Activated CD4-positive, alpha-beta memory T cell treated with anti-CD3 and anti-CD28 coated beads for 36 hours (primary cell): ENCODE results near the gene FXYD2. TPM values are rescaled to one million over a fixed set of nuclear protein-coding genes. Genes with fewer than 3 reads are reported as not detected.
"Not testable (repeated sequence)": the region's sequence is repeated elsewhere in the genome, so short reads cannot be mapped to it uniquely, and the experiment has no call there.

ENCODE experiments used
- CTCF ChIA-PET: fragments of 350-600 bp; sonication (Branson Sonifier 250); formaldehyde crosslinking; loops from one replicate; lab custom pipeline; 2021; ENCODE audit warnings: antibody characterized with exemption, inconsistent platforms; lab: Charles Lee
- POLR2A ChIA-PET: fragments of 350-600 bp; sonication (Branson Sonifier 250); formaldehyde crosslinking; loops from one replicate; lab custom pipeline; 2021; ENCODE audit warnings: antibody characterized with exemption; lab: Charles Lee
- DNase-seq: peaks from one replicate; pipeline ENCODE4 v3.0.0-alpha.2; 2020
- H3K27ac Mint-ChIP-seq: one replicate; pipeline ENCODE4 v1.8.0; 2021; ENCODE audit warnings: mixed read lengths
- H3K27me3 Mint-ChIP-seq: one replicate; pipeline ENCODE4 v1.8.0; 2021; ENCODE audit warnings: mixed read lengths
- H3K36me3 Mint-ChIP-seq: one replicate; pipeline ENCODE4 v1.8.0; 2021; ENCODE audit warnings: mixed read lengths
- H3K4me1 Mint-ChIP-seq: one replicate; pipeline ENCODE4 v1.8.0; 2021; ENCODE audit warnings: low read depth, mixed read lengths
- H3K4me3 Mint-ChIP-seq: one replicate; pipeline ENCODE4 v1.8.0; 2021; ENCODE audit warnings: mild to moderate bottlenecking, mixed read lengths
- H3K9me3 Mint-ChIP-seq: one replicate; pipeline ENCODE4 v1.8.0; 2021; ENCODE audit warnings: mixed read lengths
- intact Hi-C: fragments of 100-400 bp; cut with micrococcal nuclease; formaldehyde crosslinking; loops from one replicate; pipeline ENCODE4 v1.15.1; 2023
- total RNA-seq, 2 experiments: library from RNA; stranded (reverse); gene quantifications; one replicate each; pipeline ENCODE4 v1.2.3, GENCODE V29; 2021

Gene FXYD2
- total RNA-seq, 2 experiments from 2014 or later = not detected

- intact Hi-C loops = loop anchor here (2.0 to 5.0 kb wide), 5 partner anchors 131 to 583 kb away; partner anchors contain the start of genes IL10RA, PCSK7 and RNF214
- Mint-ChIP-seq H3K36me3 (no peaks in the 10 kb centered on the region), H3K4me1 (peaks cover 56% of the 10 kb centered on the region), H3K27ac (peak overlapping the region; percentile 94), H3K4me3 (peak overlapping the region; percentile 35), H3K27me3 (no peaks in the 10 kb centered on the region), H3K9me3 (no peaks in the 10 kb centered on the region)
- peak; percentile 88 for DNase-seq
- ChIA-PET CTCF (interaction anchor here (1.2 to 7.0 kb wide), 8 partner anchors 8 to 390 kb away, joined by 3 to 187 read pairs (median 36); no protein-coding TSS in a partner anchor), POLR2A (interaction anchor here (0.7 to 2.8 kb wide), 9 partner anchors 8 to 237 kb away, joined by 3 to 16 read pairs (median 6); partner anchors contain the start of gene IL10RA)
Observed at GRCh38 chr11:117815262-117815803, 9.2 kb downstream of the FXYD2 start.

GRCh38 chr11:117814766-117815261, 9.7 kb downstream of the FXYD2 start:
- Mint-ChIP-seq H3K27me3 (peaks cover under 1% of the 10 kb centered on the region), H3K4me1 (peaks cover 58% of the 10 kb centered on the region), H3K4me3 (peak overlapping the region; percentile 35), H3K9me3 (no peaks in the 10 kb centered on the region), H3K36me3 (no peaks in the 10 kb centered on the region), H3K27ac (peak overlapping the region; percentile 94)
- CTCF ChIA-PET = interaction anchor here (1.2 to 7.0 kb wide), 8 partner anchors 8 to 389 kb away, joined by 3 to 187 read pairs (median 36); no protein-coding TSS in a partner anchor
- POLR2A ChIA-PET = interaction anchor here (0.7 to 2.2 kb wide), 8 partner anchors 10 to 238 kb away, joined by 3 to 16 read pairs (median 4); partner anchors contain the start of gene IL10RA
- DNase-seq = peak; percentile 91
- intact Hi-C loops = loop anchor here (2.0 to 5.0 kb wide), 5 partner anchors 132 to 583 kb away; partner anchors contain the start of genes IL10RA, PCSK7 and RNF214

GRCh38 chr11:117814204-117814765, 10.3 kb downstream of the FXYD2 start:
- CTCF ChIA-PET = interaction anchor here (1.2 to 7.0 kb wide), 7 partner anchors 7 to 389 kb away, joined by 3 to 187 read pairs (median 46); no protein-coding TSS in a partner anchor

GRCh38 chr11:117810056-117810451, 14.5 kb downstream of the FXYD2 start:
- POLR2A ChIA-PET, H3K36me3 Mint-ChIP-seq, H3K27me3 Mint-ChIP-seq, DNase-seq, H3K9me3 Mint-ChIP-seq, H3K27ac Mint-ChIP-seq, intact Hi-C loops: not testable (repeated sequence)
- H3K4me3 Mint-ChIP-seq = peak overlapping the region; percentile 2
- CTCF ChIA-PET = interaction anchor here (1.4 to 6.5 kb wide), 7 partner anchors 7 to 249 kb away, joined by 3 to 187 read pairs (median 16); partner anchors contain the start of genes FXYD2 and IL10RA
- H3K4me1 Mint-ChIP-seq = peaks cover 32% of the 10 kb centered on the region

More at GRCh38 chr11:117814204-117814765, 10.3 kb downstream of the FXYD2 start:
- H3K36me3 Mint-ChIP-seq = no peaks in the 10 kb centered on the region
- DNase-seq = no peak
- intact Hi-C loops = loop anchor here (2.0 kb wide), 2 partner anchors 133 to 189 kb away; no protein-coding TSS in a partner anchor
- H3K4me3 Mint-ChIP-seq = no peak overlapping the region
- H3K27ac Mint-ChIP-seq = peak overlapping the region; percentile 94
- no peaks in the 10 kb centered on the region for H3K9me3 Mint-ChIP-seq
- peaks cover 64% of the 10 kb centered on the region for H3K4me1 Mint-ChIP-seq
- POLR2A ChIA-PET = interaction anchor here (0.7 to 2.2 kb wide), 5 partner anchors 13 to 188 kb away, joined by 3 to 16 read pairs (median 6); partner anchors contain the start of gene IL10RA
- peaks cover 2% of the 10 kb centered on the region for H3K27me3 Mint-ChIP-seq

GRCh38 chr11:117809236-117810055, 15.1 kb downstream of the FXYD2 start:
- H3K27ac Mint-ChIP-seq = no peak overlapping the region
- POLR2A ChIA-PET = interaction anchor here (0.5 kb wide), 1 partner anchor 389 kb away, joined by 3 read pairs; no protein-coding TSS in a partner anchor
- intact Hi-C loops = loop anchor here (1.0 to 5.0 kb wide), 2 partner anchors 8 to 382 kb away; no protein-coding TSS in a partner anchor
- H3K27me3 Mint-ChIP-seq = peaks cover 2% of the 10 kb centered on the region
- peak; percentile 79 for DNase-seq
- CTCF ChIA-PET = interaction anchor here (0.8 to 6.5 kb wide), 15 partner anchors 7 to 384 kb away, joined by 3 to 187 read pairs (median 6); partner anchors contain the start of genes FXYD2 and IL10RA
- H3K9me3 Mint-ChIP-seq = no peaks in the 10 kb centered on the region
- peak overlapping the region; percentile 2 for H3K4me3 Mint-ChIP-seq
- no peaks in the 10 kb centered on the region for H3K36me3 Mint-ChIP-seq
- peaks cover 26% of the 10 kb centered on the region for H3K4me1 Mint-ChIP-seq

- no peak for DNase-seq
- Mint-ChIP-seq H3K4me1 (peaks cover 21% of the 10 kb centered on the region), H3K27ac (no peak overlapping the region), H3K27me3 (peaks cover 2% of the 10 kb centered on the region), H3K4me3 (peak overlapping the region; percentile 2), H3K9me3 (no peaks in the 10 kb centered on the region), H3K36me3 (no peaks in the 10 kb centered on the region)
- CTCF ChIA-PET = interaction anchor here (0.8 to 6.5 kb wide), 17 partner anchors 8 to 383 kb away, joined by 3 to 187 read pairs (median 5); partner anchors contain the start of genes FXYD2 and IL10RA
- POLR2A ChIA-PET = interaction anchor here (0.5 to 0.9 kb wide), 2 partner anchors 177 to 390 kb away, joined by 3 read pairs; partner anchors contain the start of gene IL10RA
- intact Hi-C loops = loop anchor here (1.0 to 5.0 kb wide), 2 partner anchors 9 to 381 kb away; no protein-coding TSS in a partner anchor
Observed at GRCh38 chr11:117808784-117809183, 15.8 kb downstream of the FXYD2 start.

- H3K27ac Mint-ChIP-seq = no peak overlapping the region
- no peak overlapping the region for H3K4me3 Mint-ChIP-seq
- intact Hi-C loops = loop anchor here (1.0 to 5.0 kb wide), 2 partner anchors 246 to 380 kb away; no protein-coding TSS in a partner anchor
- H3K9me3 Mint-ChIP-seq = no peaks in the 10 kb centered on the region
- H3K4me1 Mint-ChIP-seq = peaks cover 17% of the 10 kb centered on the region
- ChIA-PET CTCF (interaction anchor here (0.6 to 6.5 kb wide), 51 partner anchors 9 to 805 kb away, joined by 3 to 187 read pairs (median 4); partner anchors contain the start of genes CEP164 and FXYD2), POLR2A (interaction anchor here (0.9 to 1.2 kb wide), 2 partner anchors 9 to 178 kb away, joined by 3 to 11 read pairs; partner anchors contain the start of gene IL10RA)
- DNase-seq = peak; percentile 84
- H3K36me3 Mint-ChIP-seq = no peaks in the 10 kb centered on the region
- peaks cover 2% of the 10 kb centered on the region for H3K27me3 Mint-ChIP-seq
Observed at GRCh38 chr11:117807482-117808327, 16.8 kb downstream of the FXYD2 start.

GRCh38 chr11:117806846-117807245, 17.7 kb downstream of the FXYD2 start:
- ChIA-PET CTCF (interaction anchor here (0.6 to 6.5 kb wide), 39 partner anchors 8 to 489 kb away, joined by 3 to 187 read pairs (median 5); partner anchors contain the start of gene FXYD2), POLR2A (interaction anchor here (1.2 kb wide), 1 partner anchor 10 kb away, joined by 11 read pairs; no protein-coding TSS in a partner anchor)
- H3K4me1 Mint-ChIP-seq = peaks cover 17% of the 10 kb centered on the region
- no peak for DNase-seq
- intact Hi-C loops = loop anchor here (1.0 to 5.0 kb wide), 2 partner anchors 246 to 380 kb away; no protein-coding TSS in a partner anchor
- H3K4me3 Mint-ChIP-seq = no peak overlapping the region
- H3K9me3 Mint-ChIP-seq = no peaks in the 10 kb centered on the region
- H3K27me3 Mint-ChIP-seq = peaks cover 2% of the 10 kb centered on the region
- H3K27ac Mint-ChIP-seq = no peak overlapping the region
- H3K36me3 Mint-ChIP-seq = no peaks in the 10 kb centered on the region

- intact Hi-C loops = loop anchor here (5.0 kb wide), 1 partner anchor 378 kb away; no protein-coding TSS in a partner anchor
- ChIA-PET POLR2A (interaction anchor here (1.2 kb wide), 1 partner anchor 10 kb away, joined by 3 read pairs; no protein-coding TSS in a partner anchor), CTCF (interaction anchor here (1.5 to 6.5 kb wide), 4 partner anchors 12 to 379 kb away, joined by 3 to 187 read pairs (median 82); no protein-coding TSS in a partner anchor)
- H3K4me1 Mint-ChIP-seq = peaks cover 15% of the 10 kb centered on the region
- peaks cover 2% of the 10 kb centered on the region for H3K27me3 Mint-ChIP-seq
- no peak overlapping the region for H3K4me3 Mint-ChIP-seq
- no peak for DNase-seq
- H3K9me3 Mint-ChIP-seq = no peaks in the 10 kb centered on the region
- H3K36me3 Mint-ChIP-seq = no peaks in the 10 kb centered on the region
- H3K27ac Mint-ChIP-seq = no peak overlapping the region
Observed at GRCh38 chr11:117805045-117805444, 19.5 kb downstream of the FXYD2 start.

GRCh38 chr11:117803896-117804295, 20.6 kb downstream of the FXYD2 start:
- DNase-seq = no peak
- Mint-ChIP-seq H3K36me3 (no peaks in the 10 kb centered on the region), H3K4me1 (peaks cover 4% of the 10 kb centered on the region), H3K9me3 (no peaks in the 10 kb centered on the region), H3K4me3 (no peak overlapping the region), H3K27ac (no peak overlapping the region), H3K27me3 (peaks cover 5% of the 10 kb centered on the region)
- CTCF ChIA-PET = interaction anchor here (1.5 to 6.5 kb wide), 4 partner anchors 13 to 377 kb away, joined by 3 to 187 read pairs (median 82); no protein-coding TSS in a partner anchor
- intact Hi-C loops = no loop called here
- POLR2A ChIA-PET = no interaction called here
